ENCODE results near the gene PGLYRP1.
A peak's percentile ranks its signal among the peaks of the same experiment; 100 is the strongest.

The PGLYRP1 gene

GRCh38 chr19:46014534-46014933, 8.3 kb downstream of the PGLYRP1 start:
- Histone ChIP-seq H3K27ac (ENCODE audit: low read length) (no peak overlapping the region), H4K20me1 (ENCODE audit: insufficient read depth, low read length) (no peaks in the 10 kb centered on the region), H3K9me3 (ENCODE audit: insufficient read depth, low read length) (no peaks in the 10 kb centered on the region), H3K4me2 (ENCODE audit: low read length) (no peak overlapping the region), H3K36me3 (replicated peaks; ENCODE audit: low read depth, low read length) (peaks cover 4% of the 10 kb centered on the region), H3K4me1 (ENCODE audit: low read length) (peaks cover 4% of the 10 kb centered on the region), H3K79me2 (ENCODE audit: low read length) (no peaks in the 10 kb centered on the region), H2AFZ (ENCODE audit: low read depth, low read length) (no peak overlapping the region), H3K27me3 (ENCODE audit: low read depth, low read length) (no peaks in the 10 kb centered on the region), H3K4me3 (ENCODE audit: low read length) (no peak overlapping the region), H3K9ac (ENCODE audit: low read length) (no peak overlapping the region)
- TF ChIP-seq EZH2phosphoT487 (IDR thresholded peaks at IDR 0.05; ENCODE audit: low read depth), result no peak
- no peak for TF ChIP-seq CTCF (IDR thresholded peaks at IDR 0.05; ENCODE audit: low read depth, low read length)

GRCh38 chr19:46009530-46010510, 13.0 kb downstream of the PGLYRP1 start:
- H3K27ac ChIP-seq (ENCODE audit: low read length), result no peak overlapping the region
- no peaks in the 10 kb centered on the region for H3K79me2 ChIP-seq (ENCODE audit: low read length)
- peak; percentile 95 for TF ChIP-seq CTCF (IDR thresholded peaks at IDR 0.05; ENCODE audit: low read depth, low read length)
- TF ChIP-seq EZH2phosphoT487 (IDR thresholded peaks at IDR 0.05; ENCODE audit: low read depth), result no peak
- no peaks in the 10 kb centered on the region for H3K36me3 ChIP-seq (replicated peaks; ENCODE audit: low read depth, low read length)
- H3K4me2 ChIP-seq (ENCODE audit: low read length), result no peak overlapping the region
- no peak overlapping the region for H3K9ac ChIP-seq (ENCODE audit: low read length)
- no peaks in the 10 kb centered on the region for H3K4me1 ChIP-seq (ENCODE audit: low read length)
- no peak overlapping the region for H3K4me3 ChIP-seq (ENCODE audit: low read length)
- no peak overlapping the region for H2AFZ ChIP-seq (ENCODE audit: low read depth, low read length)
- no peaks in the 10 kb centered on the region for H4K20me1 ChIP-seq (ENCODE audit: insufficient read depth, low read length)
- no peaks in the 10 kb centered on the region for H3K9me3 ChIP-seq (ENCODE audit: insufficient read depth, low read length)
- H3K27me3 ChIP-seq (ENCODE audit: low read depth, low read length), result no peaks in the 10 kb centered on the region

GRCh38 chr19:46006411-46006810, 16.4 kb downstream of the PGLYRP1 start:
- no peak overlapping the region for H3K4me2 ChIP-seq (ENCODE audit: low read length)
- H4K20me1 ChIP-seq (ENCODE audit: insufficient read depth, low read length), result no peaks in the 10 kb centered on the region
- H3K9me3 ChIP-seq (ENCODE audit: insufficient read depth, low read length), result no peaks in the 10 kb centered on the region
- H3K9ac ChIP-seq (ENCODE audit: low read length), result no peak overlapping the region
- TF ChIP-seq CTCF (IDR thresholded peaks at IDR 0.05; ENCODE audit: low read depth, low read length), result no peak
- TF ChIP-seq EZH2phosphoT487 (IDR thresholded peaks at IDR 0.05; ENCODE audit: low read depth), result no peak
- no peaks in the 10 kb centered on the region for H3K27me3 ChIP-seq (ENCODE audit: low read depth, low read length)
- no peaks in the 10 kb centered on the region for H3K4me1 ChIP-seq (ENCODE audit: low read length)
- no peaks in the 10 kb centered on the region for H3K79me2 ChIP-seq (ENCODE audit: low read length)
- H3K4me3 ChIP-seq (ENCODE audit: low read length), result no peak overlapping the region
- peaks cover 3% of the 10 kb centered on the region for H3K36me3 ChIP-seq (replicated peaks; ENCODE audit: low read depth, low read length)
- no peak overlapping the region for H2AFZ ChIP-seq (ENCODE audit: low read depth, low read length)
- no peak overlapping the region for H3K27ac ChIP-seq (ENCODE audit: low read length)

GRCh38 chr19:46002678-46003275, 20.1 kb downstream of the PGLYRP1 start:
- TF ChIP-seq CTCF (IDR thresholded peaks at IDR 0.05; ENCODE audit: low read depth, low read length), result no peak
- H3K4me1 ChIP-seq (ENCODE audit: low read length), result no peaks in the 10 kb centered on the region
- H3K79me2 ChIP-seq (ENCODE audit: low read length), result no peaks in the 10 kb centered on the region
- H3K4me3 ChIP-seq (ENCODE audit: low read length), result no peak overlapping the region
- H3K4me2 ChIP-seq (ENCODE audit: low read length), result no peak overlapping the region
- no peak overlapping the region for H2AFZ ChIP-seq (ENCODE audit: low read depth, low read length)
- no peaks in the 10 kb centered on the region for H3K9me3 ChIP-seq (ENCODE audit: insufficient read depth, low read length)
- H3K9ac ChIP-seq (ENCODE audit: low read length), result no peak overlapping the region
- no peaks in the 10 kb centered on the region for H3K27me3 ChIP-seq (ENCODE audit: low read depth, low read length)
- H4K20me1 ChIP-seq (ENCODE audit: insufficient read depth, low read length), result no peaks in the 10 kb centered on the region
- peaks cover 3% of the 10 kb centered on the region for H3K36me3 ChIP-seq (replicated peaks; ENCODE audit: low read depth, low read length)
- no peak overlapping the region for H3K27ac ChIP-seq (ENCODE audit: low read length)
